ENCODE results near the gene EPAS1. TPM values are rescaled to one million over a fixed set of nuclear protein-coding genes. Genes with fewer than 3 reads are reported as not detected.

The EPAS1 gene
- polyA plus RNA-seq, 2 donors: 24.7 to 47.4 TPM

DNA sequence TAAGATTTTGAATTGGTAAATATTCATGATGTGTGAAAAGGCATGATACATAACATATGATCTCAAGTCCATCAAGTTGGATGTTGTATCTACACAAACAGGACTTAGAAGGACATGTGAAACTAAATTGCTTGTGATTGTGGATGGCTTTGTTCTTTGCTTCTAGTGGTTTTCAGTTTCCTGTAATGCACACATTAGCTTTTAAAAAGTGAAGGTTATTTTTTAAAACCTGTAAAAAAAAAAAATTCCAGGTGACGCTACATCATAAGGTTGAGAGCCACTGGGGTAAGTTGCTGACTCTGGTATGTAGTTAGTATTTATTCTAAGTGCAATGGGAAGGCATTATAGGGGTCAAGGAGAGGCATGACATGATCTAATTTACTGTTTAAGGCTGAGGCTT lies 133.8 kb downstream of the EPAS1 start:
- Histone ChIP-seq H3K9me3 (ENCODE audit: control insufficient read depth in 2 of 2, insufficient read depth in 1 of 2, low read depth in 1 of 2, low read length in 1 of 2) (no peaks in the 10 kb centered on the region), H3K4me1 (ENCODE audit: control insufficient read depth in 2 of 2, insufficient read depth in 2 of 2, low read length in 1 of 2) (no peaks in the 10 kb centered on the region), H3K27me3 (ENCODE audit: control insufficient read depth in 1 of 2, insufficient read depth in 2 of 2, low read length in 2 of 2) (no peaks in the 10 kb centered on the region), H3K36me3 (ENCODE audit: control insufficient read depth in 2 of 2, insufficient read depth in 2 of 2, low read length in 1 of 2) (no peaks in the 10 kb centered on the region), H3K4me3 (ENCODE audit: low read depth in 1 of 2, low read length in 2 of 2) (no peak overlapping the region), H3K27ac (ENCODE audit: low read depth in 2 of 2, low read length in 1 of 2) (no peak overlapping the region)
- WGBS, 2 donors: 71 to 84% methylated on average over 1 of the region's 1 CpG

DNA sequence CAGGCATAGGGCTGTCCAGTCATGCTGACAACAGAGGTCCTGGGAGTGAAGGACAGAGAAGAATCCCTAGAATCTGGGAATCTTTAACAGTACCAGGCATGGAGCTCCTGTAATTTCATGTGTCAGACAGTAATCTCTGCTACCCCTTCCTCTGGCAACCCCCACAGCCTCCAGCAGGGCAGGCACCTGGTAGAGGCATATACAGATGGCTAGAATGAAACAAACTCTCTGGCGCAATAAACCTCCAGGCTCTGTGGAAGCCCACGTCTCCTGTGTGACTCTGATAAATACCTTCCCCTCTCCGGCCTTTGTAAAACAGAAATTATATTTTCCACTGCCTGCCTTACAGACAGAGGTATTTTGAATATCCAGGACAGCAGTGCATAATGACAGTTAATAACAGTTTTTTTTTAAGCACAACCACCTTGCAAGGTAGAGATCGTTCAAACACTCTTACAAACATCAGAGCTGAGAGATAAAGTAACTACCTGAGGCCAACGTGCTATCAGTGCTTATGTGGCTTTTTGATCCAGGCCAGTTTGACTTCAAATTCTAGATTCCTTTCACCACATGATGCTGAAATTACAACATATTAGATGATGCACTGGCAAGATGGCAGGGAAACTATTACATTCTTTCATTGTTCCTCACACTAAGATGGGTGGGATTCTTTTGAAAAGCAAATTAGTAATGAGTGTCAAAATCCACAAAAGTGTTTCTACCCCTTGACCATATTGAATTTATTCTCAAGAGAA lies 134.5 kb downstream of the EPAS1 start:
- Histone ChIP-seq H3K27me3 (ENCODE audit: control insufficient read depth in 1 of 2, insufficient read depth in 2 of 2, low read length in 2 of 2) (no peaks in the 10 kb centered on the region), H3K27ac (ENCODE audit: low read depth in 2 of 2, low read length in 1 of 2) (no peak overlapping the region)
- WGBS, 2 donors: 69 to 83% methylated on average over 5 of the region's 5 CpGs

DNA sequence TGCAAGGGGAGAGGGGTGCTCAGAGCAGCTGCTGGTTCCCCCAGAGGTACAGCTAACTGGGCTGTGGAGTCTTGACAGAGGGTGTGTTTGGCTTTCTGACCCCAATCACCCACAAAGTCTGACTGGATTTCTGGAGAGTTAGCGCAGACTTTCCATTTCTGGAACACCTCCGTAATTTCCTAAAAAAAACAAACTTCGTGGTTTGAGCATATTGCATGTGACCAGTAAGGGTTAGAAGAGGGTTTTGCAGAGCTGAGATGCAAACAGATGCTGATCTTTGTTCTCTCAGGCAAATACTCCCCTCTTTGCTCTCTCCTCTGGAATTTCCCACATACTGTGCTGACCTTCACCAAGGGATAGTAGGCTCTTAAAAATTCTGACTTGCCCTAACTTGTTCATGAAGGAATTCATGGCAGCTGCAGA lies 137.7 kb downstream of the EPAS1 start:
- no peaks in the 10 kb centered on the region for H3K27me3 ChIP-seq (ENCODE audit: control insufficient read depth in 1 of 2, insufficient read depth in 2 of 2, low read length in 2 of 2)
- H3K36me3 ChIP-seq (ENCODE audit: control insufficient read depth in 2 of 2, insufficient read depth in 2 of 2, low read length in 1 of 2): no peaks in the 10 kb centered on the region
- H3K27ac ChIP-seq (ENCODE audit: low read depth in 2 of 2, low read length in 1 of 2): no peak overlapping the region
- no peaks in the 10 kb centered on the region for H3K9me3 ChIP-seq (ENCODE audit: control insufficient read depth in 2 of 2, insufficient read depth in 1 of 2, low read depth in 1 of 2, low read length in 1 of 2)
- H3K4me1 ChIP-seq (ENCODE audit: control insufficient read depth in 2 of 2, insufficient read depth in 2 of 2, low read length in 1 of 2): no peaks in the 10 kb centered on the region
- 70 to 75% methylated on average over 3 of the region's 3 CpGs for WGBS, 2 donors
- no peak overlapping the region for H3K4me3 ChIP-seq (ENCODE audit: low read depth in 1 of 2, low read length in 2 of 2)

More for the DNA sequence above, 134.5 kb downstream of the EPAS1 start:
- H3K4me3 ChIP-seq (ENCODE audit: low read depth in 1 of 2, low read length in 2 of 2): no peak overlapping the region
- H3K4me1 ChIP-seq (ENCODE audit: control insufficient read depth in 2 of 2, insufficient read depth in 2 of 2, low read length in 1 of 2): no peaks in the 10 kb centered on the region
- H3K9me3 ChIP-seq (ENCODE audit: control insufficient read depth in 2 of 2, insufficient read depth in 1 of 2, low read depth in 1 of 2, low read length in 1 of 2): no peaks in the 10 kb centered on the region
- no peaks in the 10 kb centered on the region for H3K36me3 ChIP-seq (ENCODE audit: control insufficient read depth in 2 of 2, insufficient read depth in 2 of 2, low read length in 1 of 2)

DNA sequence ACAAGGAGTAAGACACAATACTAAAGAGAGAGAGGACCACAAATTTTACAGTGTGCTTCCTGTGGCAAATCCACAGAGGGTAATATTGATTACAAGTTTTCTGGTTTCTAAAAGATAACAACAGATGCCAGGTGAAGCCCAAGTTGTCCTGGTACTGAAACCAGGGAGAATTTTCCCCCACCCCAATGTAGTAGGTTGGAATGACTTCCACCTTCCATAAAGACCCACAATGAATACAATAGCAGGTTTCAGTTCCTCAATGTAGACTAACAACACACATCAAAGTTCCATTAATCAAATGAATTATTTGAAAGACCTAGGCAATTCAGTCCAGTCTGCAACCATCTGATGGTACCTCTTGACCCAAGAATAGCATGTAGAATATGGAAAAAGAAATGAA lies 138.1 kb downstream of the EPAS1 start:
- no peak overlapping the region for H3K4me3 ChIP-seq (ENCODE audit: low read depth in 1 of 2, low read length in 2 of 2)
- no peaks in the 10 kb centered on the region for H3K4me1 ChIP-seq (ENCODE audit: control insufficient read depth in 2 of 2, insufficient read depth in 2 of 2, low read length in 1 of 2)
- H3K9me3 ChIP-seq (ENCODE audit: control insufficient read depth in 2 of 2, insufficient read depth in 1 of 2, low read depth in 1 of 2, low read length in 1 of 2): no peaks in the 10 kb centered on the region
- H3K36me3 ChIP-seq (ENCODE audit: control insufficient read depth in 2 of 2, insufficient read depth in 2 of 2, low read length in 1 of 2): no peaks in the 10 kb centered on the region
- H3K27me3 ChIP-seq (ENCODE audit: control insufficient read depth in 1 of 2, insufficient read depth in 2 of 2, low read length in 2 of 2): no peaks in the 10 kb centered on the region
- H3K27ac ChIP-seq (ENCODE audit: low read depth in 2 of 2, low read length in 1 of 2): no peak overlapping the region

- no peaks in the 10 kb centered on the region for H3K4me1 ChIP-seq (ENCODE audit: control insufficient read depth in 2 of 2, insufficient read depth in 2 of 2, low read length in 1 of 2)
- H3K27ac ChIP-seq (ENCODE audit: low read depth in 2 of 2, low read length in 1 of 2): no peak overlapping the region
- WGBS, 2 donors: 60 to 61% methylated on average over 4 of the region's 4 CpGs
- no peak overlapping the region for H3K4me3 ChIP-seq (ENCODE audit: low read depth in 1 of 2, low read length in 2 of 2)
- no peaks in the 10 kb centered on the region for H3K27me3 ChIP-seq (ENCODE audit: control insufficient read depth in 1 of 2, insufficient read depth in 2 of 2, low read length in 2 of 2)
- no peaks in the 10 kb centered on the region for H3K36me3 ChIP-seq (ENCODE audit: control insufficient read depth in 2 of 2, insufficient read depth in 2 of 2, low read length in 1 of 2)
- no peaks in the 10 kb centered on the region for H3K9me3 ChIP-seq (ENCODE audit: control insufficient read depth in 2 of 2, insufficient read depth in 1 of 2, low read depth in 1 of 2, low read length in 1 of 2)
These were observed 138.7 kb downstream of the EPAS1 start for GRCh38 chr2:46435796-46436360.

Other genes starting within 250 kb of the EPAS1 start
- gene TMEM247, start 182.2 kb downstream of the EPAS1 start, polyA plus RNA-seq: not detected
- 10 to 100 TPM in 1 of 2 donors, 1 to 10 TPM in 1; 7.2 to 11.4 TPM for gene RHOQ, start 245.1 kb downstream of the EPAS1 start, polyA plus RNA-seq
- 1 to 10 TPM; 1.3 to 1.6 TPM for gene ATP6V1E2, start 245.2 kb downstream of the EPAS1 start, polyA plus RNA-seq

All from esophagus (tissue), 2 donors.